Measurements from ENCODE around the gene PCMT1. TPM values are rescaled to one million over a fixed set of nuclear protein-coding genes. Genes with fewer than 3 reads are reported as not detected.
A peak's percentile ranks its signal among the peaks of the same experiment; 100 is the strongest.

The PCMT1 gene
- total and polyA plus RNA-seq, 9 of the 15 experiments (the other 6 are each of a cell fraction or from before 2014, with no cell fraction given), result 217 to 541 (median 327) TPM

DNA sequence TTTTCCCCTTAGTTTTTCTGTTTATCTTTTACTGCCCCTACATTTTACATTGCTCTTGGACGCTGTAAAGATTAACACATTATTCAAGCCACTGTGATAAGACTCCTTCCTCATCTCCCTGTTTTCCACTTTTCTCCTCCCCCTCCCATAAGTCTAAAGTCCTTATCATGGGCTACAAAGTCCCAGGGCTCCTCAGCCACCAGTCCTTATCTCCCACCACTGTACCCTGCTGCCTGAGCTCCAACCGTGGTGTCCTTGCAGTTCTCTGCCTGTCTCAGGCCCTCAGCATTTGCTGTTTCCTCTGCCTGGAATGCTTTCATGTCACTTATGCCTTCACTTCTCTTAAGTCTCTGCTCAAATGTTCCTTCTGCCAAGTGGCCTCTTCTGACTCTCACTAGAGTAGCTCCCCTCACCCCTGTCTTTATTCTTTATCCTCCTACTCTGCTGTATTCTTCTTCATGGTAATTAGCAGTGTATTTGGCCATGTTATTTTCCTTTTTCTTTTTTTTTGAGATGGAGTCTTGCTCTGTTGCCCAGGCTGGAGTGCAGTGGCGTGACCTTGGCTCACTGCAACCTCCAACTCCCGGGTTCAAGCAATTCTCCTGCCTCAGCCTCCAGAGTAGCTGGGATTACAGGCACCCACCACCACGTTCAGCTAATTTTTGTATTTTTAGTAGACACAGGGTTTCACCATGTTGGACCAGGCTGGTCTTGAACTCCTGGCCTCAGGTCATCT is 20.9 kb upstream of the PCMT1 start (continued):
- TF ChIP-seq RBBP5 (IDR thresholded peaks at IDR 0.05; ENCODE audit: borderline replicate concordance, insufficient read depth, low read length, poor library complexity, severe bottlenecking), result peak; percentile 62
- TF ChIP-seq ZBTB49 (CRISPR knock-in tag; IDR thresholded peaks at IDR 0.05; ENCODE audit: borderline replicate concordance), result no peak
- TF ChIP-seq ZNF830 (CRISPR knock-in tag; IDR thresholded peaks at IDR 0.05), result no peak
- no peak for TF ChIP-seq ZBED1 (IDR thresholded peaks at IDR 0.05)
- TF ChIP-seq ZNF384 (IDR thresholded peaks at IDR 0.05; ENCODE audit: low read depth, low read length), result peak; percentile 15; the same call in 1 of the 2 replicates
- TF ChIP-seq SREBF1 (IDR thresholded peaks at IDR 0.05; ENCODE audit: borderline replicate concordance, low read depth, low read length), result no peak
- TF ChIP-seq ZFP1 (CRISPR knock-in tag; IDR thresholded peaks at IDR 0.05), result peak; percentile 31; the same call in 1 of the 2 replicates
- TF ChIP-seq ZSCAN29 (IDR thresholded peaks at IDR 0.05), result peak; percentile 30; the same call in 1 of the 2 replicates
- peak; percentile 97 for TF ChIP-seq HDGF (IDR thresholded peaks at IDR 0.05)
- no peak for TF ChIP-seq SAP30 (IDR thresholded peaks at IDR 0.05; ENCODE audit: borderline replicate concordance, insufficient read depth, low read depth, low read length, poor library complexity, severe bottlenecking)
- no peak for TF ChIP-seq KDM4B (IDR thresholded peaks at IDR 0.05; ENCODE audit: borderline replicate concordance in 2 of 2, low read depth in 1 of 2)
- TF ChIP-seq TAL1 (IDR thresholded peaks at IDR 0.05), result peak; percentile 92
- no peak for TF ChIP-seq CBX1 (IDR thresholded peaks at IDR 0.05; ENCODE audit: low read depth)
- peak; percentile 15 for TF ChIP-seq ASH1L (IDR thresholded peaks at IDR 0.05; ENCODE audit: borderline replicate concordance, low read depth, partially characterized antibody)
- peak; percentile 29; the same call in 1 of the 2 replicates for TF ChIP-seq ZNF668 (CRISPR knock-in tag; IDR thresholded peaks at IDR 0.05)
- no peak for TF ChIP-seq GTF3C2 (IDR thresholded peaks at IDR 0.05; ENCODE audit: borderline replicate concordance, extremely low read depth, insufficient read length)
- peak; percentile 50; the same call in 1 of the 2 replicates for TF ChIP-seq ETV5 (CRISPR knock-in tag; IDR thresholded peaks at IDR 0.05; ENCODE audit: low read depth)
- TF ChIP-seq BCLAF1 (IDR thresholded peaks at IDR 0.05; ENCODE audit: borderline replicate concordance in 1 of 2, control insufficient read depth in 1 of 2, low read depth in 2 of 2, low read length in 1 of 2), result peak; percentile 40 to 85; a peak in 1 of 4 replicates
